ENCODE data around the gene DDAH1.
A peak's percentile ranks its signal among the peaks of the same experiment; 100 is the strongest.

DDAH1 gene

GRCh38 chr1:85295006-85295431 is 169.9 kb downstream of the DDAH1 start:
- no peak for DNase-seq

DNA sequence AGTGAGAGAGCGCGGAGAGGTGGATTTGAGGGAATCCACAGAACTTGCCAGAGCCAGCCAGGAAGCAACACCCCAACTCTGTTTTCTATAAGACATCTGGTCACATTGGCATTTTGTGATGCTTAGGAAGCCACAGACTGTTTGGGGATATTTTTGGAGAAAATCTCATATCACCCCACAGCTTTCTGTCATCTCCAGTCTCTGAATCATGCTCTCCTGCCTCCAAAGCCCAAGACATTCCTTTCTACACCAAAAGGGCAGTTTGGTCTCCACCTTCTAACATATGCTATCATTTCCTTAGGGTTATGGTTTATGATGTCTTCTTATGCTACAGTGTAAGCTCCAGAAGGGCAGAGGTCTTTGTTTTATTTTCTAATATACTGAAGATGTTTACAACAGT is 174.1 kb downstream of the DDAH1 start:
- no peak for DNase-seq

DNA sequence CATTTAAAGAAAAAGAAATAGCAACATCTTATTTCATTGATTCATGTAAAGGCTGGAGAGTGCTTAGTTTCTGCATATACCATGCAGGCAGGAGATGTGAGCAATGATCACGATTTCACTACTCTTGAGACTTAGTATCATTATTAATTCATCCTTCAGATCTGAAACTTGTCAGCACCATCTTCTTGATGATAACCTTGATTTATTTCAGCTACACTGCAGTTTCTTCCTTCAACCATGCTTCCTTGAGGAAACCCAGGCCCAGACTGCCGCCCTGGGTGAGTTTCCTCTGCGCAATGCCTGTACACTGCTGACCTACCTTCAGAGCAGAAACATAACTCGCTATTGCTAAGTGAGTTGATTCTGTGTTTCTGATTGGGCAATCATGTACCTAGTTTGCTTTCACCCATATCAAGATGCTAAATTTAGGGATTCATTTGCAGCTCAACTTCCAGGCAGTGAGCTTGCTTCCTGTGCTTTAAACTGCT is 175.1 kb downstream of the DDAH1 start:
- no peak for DNase-seq

DNA sequence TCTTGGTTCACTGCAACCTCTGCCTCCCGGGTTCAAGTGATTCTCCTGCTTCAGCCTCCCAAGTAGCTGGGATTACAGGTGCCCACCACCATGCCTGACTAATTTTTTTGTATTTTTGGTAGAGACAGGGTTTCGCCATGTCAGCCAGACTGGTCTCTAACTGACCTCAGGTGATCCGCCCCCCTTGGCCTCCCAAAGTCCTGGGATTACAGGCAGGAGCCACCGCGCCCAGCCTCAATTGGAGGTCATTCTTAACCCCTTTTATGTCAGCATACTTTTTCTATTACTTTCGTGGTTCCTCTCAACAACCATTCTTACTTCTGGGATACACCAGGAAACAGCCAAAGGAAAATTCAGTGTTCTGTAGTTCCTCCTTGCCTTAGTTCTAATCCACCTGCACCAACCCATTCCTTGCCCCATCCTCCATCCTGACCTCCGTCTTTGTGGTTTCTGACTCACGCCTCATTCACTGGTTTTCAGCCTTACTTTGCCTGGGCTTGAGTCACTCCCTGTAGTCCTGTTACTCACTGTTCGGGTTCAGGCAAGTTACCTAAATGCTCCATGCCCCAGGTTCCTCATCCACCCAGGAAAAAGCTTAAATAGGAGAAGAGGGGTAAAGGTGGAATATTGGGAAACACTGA is 175.6 kb downstream of the DDAH1 start:
- peak; percentile 32 to 52 for DNase-seq

- no peak for DNase-seq
Measured at GRCh38 chr1:85284202-85284601, 180.8 kb downstream of the DDAH1 start.

GRCh38 chr1:85283475-85284199 is 181.3 kb downstream of the DDAH1 start:
- DNase-seq: no peak

- DNase-seq: no peak
Measured at GRCh38 chr1:85282424-85282823, 182.5 kb downstream of the DDAH1 start.

DNA sequence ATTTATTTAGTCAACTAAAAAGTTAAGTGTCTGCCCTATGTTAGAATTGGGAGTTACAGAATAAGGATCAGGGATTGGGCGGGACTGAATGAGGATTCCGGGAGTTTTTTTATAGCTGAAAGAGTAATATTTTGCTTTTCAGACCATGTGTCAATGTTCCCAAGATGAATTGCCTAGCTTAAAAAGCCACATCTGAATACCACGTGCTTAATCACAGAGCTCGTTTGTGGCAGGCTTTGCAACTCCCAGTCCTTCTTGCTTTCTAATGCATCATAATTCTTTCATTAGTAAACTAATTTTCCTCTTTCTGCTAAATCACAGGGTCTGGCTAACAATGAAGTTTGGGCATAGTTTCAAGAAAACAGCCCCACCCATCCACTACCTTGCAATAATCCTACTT is 184.3 kb downstream of the DDAH1 start:
- DNase-seq: no peak

- no peak for DNase-seq
Measured at GRCh38 chr1:85279458-85280080, 185.4 kb downstream of the DDAH1 start.

GRCh38 chr1:85278853-85279314 is 186.1 kb downstream of the DDAH1 start:
- peak; percentile 51 to 58 for DNase-seq

DNA sequence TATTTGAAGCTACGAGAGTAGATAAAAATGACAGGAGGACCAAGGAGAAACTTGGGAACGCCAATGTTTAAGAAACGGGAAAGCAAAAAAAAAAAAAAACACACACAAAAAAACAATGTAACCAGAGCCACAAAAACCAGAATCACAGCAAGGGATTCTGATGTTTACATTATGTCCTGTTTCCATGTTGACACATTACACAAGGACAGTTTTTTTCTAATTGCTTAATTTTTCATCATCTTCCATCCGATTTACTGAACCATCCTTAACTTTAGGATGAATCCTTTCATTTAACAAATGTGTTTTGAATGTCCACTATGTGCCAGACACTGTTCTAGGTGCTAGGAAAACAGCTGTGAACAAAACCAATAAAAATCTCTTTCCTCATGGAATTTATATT is 187.2 kb downstream of the DDAH1 start:
- no peak for DNase-seq

DNA sequence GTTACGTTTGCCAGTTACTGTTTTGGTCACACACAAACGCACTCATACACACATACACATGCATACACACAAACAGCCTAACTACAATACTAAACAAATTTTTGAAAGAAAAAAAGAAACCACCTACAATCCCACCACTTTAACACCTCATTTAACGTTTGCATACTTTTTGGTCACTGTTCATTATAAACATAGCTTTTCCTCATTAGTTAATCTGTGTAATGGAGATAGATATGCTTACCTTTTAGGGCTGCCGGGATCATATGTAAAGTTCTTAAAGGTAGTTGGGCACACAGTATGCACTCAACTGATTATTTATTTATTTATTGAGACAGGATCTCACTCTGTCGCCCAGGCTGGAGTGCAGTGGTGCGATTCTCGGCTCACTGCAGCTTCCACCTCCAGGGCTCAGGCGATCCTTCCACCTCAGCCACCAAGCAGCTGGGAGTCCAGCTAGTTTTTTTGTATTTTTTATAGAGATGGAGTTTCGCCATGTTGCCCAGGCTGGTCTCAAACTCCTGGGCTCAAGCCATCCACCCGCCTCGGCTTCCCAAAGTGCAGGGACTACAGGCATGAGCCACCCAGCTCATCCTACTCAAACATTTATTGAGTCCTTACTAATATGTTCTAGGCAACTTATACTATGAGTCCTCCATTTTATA is 187.8 kb downstream of the DDAH1 start:
- DNase-seq: no peak

- peak; percentile 97 for DNase-seq
Measured at GRCh38 chr1:85276215-85276977, 188.6 kb downstream of the DDAH1 start, which contains the start of gene BCL10. TSS of gene BCL10 (minus strand) at chr1:85276632. CDS start at chr1:85276352, 280 bp downstream.

DNA sequence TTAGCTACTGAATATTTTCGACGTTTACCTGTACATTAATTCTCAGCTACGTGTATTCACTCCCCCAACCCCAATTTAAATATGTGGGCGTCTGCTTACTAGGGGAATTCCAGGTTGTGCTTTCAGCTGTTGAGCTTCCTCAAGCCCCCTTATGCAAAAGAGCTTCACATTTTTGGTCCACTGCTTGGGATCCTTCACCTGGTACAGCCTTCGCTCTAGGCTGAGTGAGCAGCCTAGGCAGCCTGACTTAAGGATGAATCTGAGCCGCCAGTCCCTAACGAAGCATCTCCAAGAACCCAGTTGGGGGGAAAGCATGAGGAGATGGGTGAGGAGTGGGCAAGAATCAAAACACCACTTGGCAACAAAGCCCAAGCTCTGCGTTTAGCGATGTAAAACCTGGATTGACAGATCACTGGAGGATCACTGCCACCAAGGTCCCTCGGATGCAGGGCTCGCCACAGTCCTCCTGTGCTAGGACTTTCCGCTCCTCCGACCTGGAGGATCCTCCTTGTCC is 189.2 kb downstream of the DDAH1 start:
- DNase-seq: no peak

- DNase-seq: no peak
Measured at GRCh38 chr1:85274969-85275453, 189.9 kb downstream of the DDAH1 start.

DNA sequence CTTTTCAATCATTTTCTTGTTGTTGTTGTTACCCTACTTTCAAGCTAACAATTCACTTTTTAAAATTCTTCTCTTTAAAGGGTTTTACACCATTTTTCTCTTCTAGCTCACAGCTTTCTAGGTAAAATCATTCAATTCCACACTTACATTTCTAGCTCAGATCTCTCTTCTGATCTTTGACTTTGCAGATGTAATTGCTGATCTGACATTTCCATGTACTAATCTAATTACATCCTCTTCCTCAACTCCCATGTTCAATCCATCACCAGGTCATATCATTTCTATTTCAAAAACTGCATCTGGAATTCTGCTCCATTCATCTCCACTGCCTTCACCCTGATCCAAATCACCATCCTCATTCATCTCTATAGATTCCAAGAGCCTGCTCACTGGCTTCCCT is 191.6 kb downstream of the DDAH1 start:
- no peak for DNase-seq

DNA sequence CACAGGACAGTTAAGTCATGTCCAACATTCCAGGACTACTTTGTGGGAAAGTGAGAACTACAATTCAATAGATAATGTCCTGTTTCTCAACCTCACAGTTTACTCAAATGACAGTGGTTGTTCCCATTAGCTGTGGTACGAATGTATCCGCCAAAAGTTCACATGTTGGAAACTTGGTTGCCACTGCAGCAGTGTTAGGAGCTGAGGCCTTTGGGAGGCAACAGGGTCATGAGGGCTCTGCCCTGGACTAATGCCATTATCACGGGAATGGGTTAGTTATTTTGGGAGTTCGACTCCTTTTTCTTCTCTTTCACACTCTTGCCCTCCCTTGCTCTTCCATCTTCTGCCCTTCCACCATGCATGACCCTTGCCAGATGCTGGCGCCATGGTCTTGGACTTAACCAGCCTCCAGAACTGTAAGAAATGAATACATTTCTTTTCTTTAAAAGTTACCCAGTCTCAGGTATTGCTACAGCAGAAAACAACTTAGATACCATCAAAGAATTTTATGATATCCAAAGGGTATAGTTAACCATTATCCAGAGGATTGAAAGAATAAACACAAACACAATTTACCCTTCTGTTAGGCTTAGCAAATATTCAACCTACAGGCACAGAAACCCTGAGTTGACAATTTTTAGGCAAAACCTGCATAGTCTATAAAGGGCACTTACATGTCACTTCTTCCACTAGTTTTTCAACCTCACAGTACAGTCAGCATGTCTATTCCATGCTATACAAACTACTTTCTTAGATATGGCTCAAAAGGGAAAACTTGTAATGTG is 196.0 kb downstream of the DDAH1 start:
- DNase-seq: no peak

All from activated CD4-positive, alpha-beta T cell treated with anti-CD3 and anti-CD28 coated beads, Interleukin-2, amount 50 U/mL, for 48 hours (primary cell).